A172 (cell line): Measurements from ENCODE around the gene GPC5. TPM values are rescaled to one million over a fixed set of nuclear protein-coding genes. Genes with fewer than 3 reads are reported as not detected.
"Not testable (repeated sequence)": the region's sequence is repeated elsewhere in the genome, so short reads cannot be mapped to it uniquely, and the experiment has no call there.

Source experiments
- DNase-seq: peaks from one replicate; pipeline ENCODE4 v3.0.0-alpha.2; 2015; ENCODE audit warnings: low spot score
- total RNA-seq: library from RNA; depleted of rRNA; stranded (reverse); fragments of >200 nt; shearing (Covaris generic); gene quantifications from 2 replicates; pipeline ENCODE4 v1.2.3, GENCODE V29; 2014

The GPC5 gene
- total RNA-seq, 1 experiment from 2014 or later = not detected

GRCh38 chr13:91368676-91369440 is 29.6 kb upstream of the GPC5 start:
- DNase-seq = no peak

GRCh38 chr13:91369441-91369831 is 29.0 kb upstream of the GPC5 start:
- peak; percentile 67 for DNase-seq

DNA sequence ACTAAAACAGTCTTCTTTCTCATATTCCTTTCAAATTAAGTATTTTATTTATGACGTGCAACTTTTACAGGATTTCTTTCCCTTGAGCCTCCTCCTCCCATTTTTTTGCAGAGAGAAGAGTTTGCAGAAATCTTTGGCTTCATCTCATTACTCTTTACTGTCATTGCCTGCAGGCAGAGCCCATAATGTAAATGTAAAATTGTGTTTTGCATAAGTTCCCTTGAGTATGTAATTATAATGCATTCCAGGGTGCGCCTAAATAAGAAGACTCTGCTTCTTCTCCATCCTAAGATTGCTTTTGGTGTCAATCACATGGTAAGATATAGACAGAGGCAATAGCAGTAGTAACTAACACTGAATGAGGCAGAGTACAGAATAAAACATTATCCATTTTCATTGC is 27.9 kb upstream of the GPC5 start:
- no peak for DNase-seq

GRCh38 chr13:91372911-91373310 is 25.5 kb upstream of the GPC5 start:
- DNase-seq = no peak

DNA sequence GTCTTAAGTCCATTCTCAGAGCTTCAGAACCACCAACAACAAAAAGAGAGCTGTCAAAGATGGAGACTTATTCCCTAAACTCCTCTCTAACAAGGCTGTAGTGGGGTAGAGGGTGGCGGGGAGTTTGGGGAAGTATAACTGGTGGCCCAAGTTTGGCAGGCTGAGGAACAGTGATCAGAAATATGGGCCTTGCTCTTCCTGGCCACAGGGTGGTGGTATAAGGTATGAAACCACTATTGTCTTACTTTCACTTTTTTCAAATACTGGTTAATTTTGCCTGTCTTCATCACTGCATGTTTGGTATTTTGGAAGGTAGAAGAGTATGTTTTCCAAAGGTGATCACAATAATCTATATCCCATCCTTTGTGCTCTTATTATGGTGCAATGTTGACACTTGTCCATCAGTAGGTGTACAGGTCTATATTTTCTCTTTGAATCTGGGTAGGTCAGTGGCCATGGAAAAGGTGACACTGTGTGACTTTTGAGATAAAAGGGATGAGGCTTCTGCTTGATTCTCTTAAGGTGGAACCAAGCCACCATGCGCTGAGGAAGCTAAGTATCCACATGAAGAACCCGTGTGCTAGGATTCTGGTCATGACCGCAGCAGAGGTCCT is 23.2 kb upstream of the GPC5 start:
- no peak for DNase-seq

DNA sequence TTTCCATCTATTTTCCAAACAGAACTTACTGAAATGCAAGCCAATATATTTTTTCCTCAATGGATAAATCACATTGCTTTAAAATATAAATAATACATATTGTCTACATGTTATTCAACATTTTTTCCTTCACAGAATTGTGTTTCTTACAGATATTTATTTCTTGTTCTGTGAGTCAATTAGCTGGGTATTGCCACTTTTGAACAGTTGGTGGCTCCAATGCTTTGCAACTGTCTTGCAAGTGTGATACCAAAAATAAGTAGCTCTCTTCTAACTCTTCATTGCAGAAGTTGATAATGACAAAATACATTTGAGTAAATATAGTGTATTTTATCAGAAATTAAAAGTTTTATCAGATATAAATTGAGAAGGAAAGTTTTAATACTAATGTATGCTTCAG is 17.1 kb upstream of the GPC5 start:
- DNase-seq = no peak

DNA sequence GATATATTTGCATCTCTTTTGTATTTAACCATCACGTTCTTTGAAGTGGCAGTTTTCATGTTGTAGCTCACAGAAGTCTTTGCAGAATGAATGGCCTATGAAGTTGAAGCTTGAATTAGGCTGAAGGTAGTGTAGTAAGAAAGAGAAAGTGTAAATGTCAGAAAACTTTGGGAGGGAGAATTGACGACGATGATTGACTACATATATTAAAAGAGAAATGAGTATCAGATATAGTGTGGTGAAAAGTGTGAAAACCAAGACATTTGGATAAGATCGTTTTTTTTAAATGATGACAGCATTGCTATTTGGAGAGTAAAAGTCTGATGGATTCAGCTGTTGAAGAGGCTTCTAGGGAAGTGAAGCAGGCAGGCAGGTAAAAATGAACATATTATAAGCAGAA is 14.6 kb upstream of the GPC5 start:
- DNase-seq = no peak

DNA sequence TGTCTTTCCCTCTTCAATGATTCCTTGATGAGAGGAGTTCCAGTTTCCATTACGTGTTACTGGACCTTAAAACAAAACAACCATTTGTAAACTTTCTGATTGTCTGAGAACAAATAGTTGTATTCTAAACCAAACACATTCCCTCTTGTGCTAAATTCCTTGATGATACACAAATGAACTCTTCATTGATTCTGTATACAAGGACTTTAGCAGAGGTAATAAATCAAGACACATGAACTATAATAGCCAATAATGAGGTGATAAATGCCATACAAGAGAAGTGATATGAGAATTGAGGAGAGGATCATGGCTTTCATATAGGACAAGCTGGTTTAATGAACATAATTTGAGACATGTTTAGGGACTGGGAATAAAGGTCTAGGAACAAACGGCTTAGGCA is 13.5 kb upstream of the GPC5 start:
- DNase-seq = no peak

- no peak for DNase-seq
Observed at GRCh38 chr13:91389186-91389585, 9.2 kb upstream of the GPC5 start.

DNA sequence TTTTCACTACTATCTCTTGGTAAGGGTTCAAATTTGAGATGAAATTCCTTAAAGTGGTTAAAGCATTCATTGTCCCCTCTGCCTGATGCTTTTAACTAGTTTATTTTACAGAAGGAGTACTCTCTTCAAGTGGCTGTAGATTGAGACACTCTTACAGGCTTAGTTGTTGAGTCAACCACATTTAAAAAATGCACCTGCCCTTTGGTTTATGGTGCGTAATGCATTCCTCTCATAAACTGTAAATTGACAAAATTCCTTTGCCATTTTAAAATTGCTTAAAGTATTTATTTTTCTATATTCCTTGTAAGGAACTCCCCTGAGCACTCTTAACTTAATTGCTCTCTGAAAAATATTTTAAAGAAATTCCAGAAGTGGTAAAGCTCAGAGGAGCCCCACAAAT is 826 bp upstream of the GPC5 start:
- no peak for DNase-seq

DNA sequence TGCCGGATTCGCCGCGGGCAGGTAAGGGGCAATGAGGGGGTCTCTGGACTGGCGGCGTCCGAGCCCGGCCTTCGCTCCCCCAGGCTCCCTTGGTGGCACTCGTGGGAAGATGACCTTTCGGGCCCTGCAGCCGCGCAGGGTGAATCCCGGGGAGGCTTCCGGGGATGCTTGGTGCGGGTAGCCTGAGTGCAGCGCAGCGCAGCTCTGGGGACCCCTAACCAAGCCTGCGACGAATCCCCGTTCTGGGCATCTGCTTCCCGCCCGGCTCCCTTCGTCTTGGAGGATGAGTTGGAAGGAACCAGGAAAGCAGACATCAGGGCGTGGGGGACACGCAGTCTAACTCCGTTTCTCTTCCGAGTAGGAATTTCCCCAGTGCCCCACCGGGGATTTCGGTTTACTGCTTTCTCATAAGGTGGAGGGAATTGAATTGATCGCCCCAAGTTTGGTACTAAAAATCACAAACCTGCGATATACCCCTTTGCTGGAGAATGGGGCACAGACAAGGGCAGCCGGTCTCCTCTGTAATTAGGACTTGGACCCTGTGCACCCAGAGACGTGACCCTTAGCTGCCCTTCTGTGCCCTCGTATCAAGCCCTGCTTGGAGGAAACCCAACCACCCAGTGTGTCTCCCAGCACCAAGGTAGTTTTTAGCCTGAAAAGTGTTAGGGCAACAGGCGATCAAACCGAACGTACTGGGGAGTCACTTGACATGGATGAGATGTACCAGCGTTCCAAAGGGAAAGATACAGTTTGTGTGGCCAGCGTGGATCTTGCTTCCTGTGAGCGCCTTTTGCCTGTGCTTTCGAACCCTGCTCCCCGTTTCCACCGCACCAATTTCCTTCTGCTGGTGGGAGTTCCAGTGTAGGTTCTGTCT is 1.0 kb downstream of the GPC5 start:
- no peak for DNase-seq

- no peak for DNase-seq
Observed at GRCh38 chr13:91400063-91400399, 1.6 kb downstream of the GPC5 start.

DNA sequence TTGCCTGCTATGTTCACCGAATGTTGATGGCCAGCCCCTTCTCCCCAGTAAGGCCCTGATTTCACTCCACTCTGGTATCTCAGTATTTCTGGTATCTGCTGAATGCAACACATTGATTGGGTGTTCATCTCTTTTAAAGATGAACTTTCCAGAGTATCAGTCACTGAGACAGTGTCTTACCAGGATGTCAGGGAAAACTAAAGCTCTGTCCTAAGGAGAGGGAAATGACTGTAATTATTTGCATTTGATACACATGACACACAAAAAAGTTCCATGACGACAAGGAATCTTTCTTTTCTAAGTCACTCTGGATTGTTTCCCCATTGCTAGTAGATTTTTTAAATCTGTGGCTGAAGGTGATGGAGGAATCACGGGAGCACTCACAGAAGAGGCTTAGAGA is 2.2 kb downstream of the GPC5 start:
- no peak for DNase-seq

GRCh38 chr13:91401920-91402319 is 3.5 kb downstream of the GPC5 start:
- no peak for DNase-seq

GRCh38 chr13:91405240-91405639 is 6.8 kb downstream of the GPC5 start:
- DNase-seq = no peak

GRCh38 chr13:91406619-91407018 is 8.2 kb downstream of the GPC5 start:
- peak; percentile 22 for DNase-seq

DNA sequence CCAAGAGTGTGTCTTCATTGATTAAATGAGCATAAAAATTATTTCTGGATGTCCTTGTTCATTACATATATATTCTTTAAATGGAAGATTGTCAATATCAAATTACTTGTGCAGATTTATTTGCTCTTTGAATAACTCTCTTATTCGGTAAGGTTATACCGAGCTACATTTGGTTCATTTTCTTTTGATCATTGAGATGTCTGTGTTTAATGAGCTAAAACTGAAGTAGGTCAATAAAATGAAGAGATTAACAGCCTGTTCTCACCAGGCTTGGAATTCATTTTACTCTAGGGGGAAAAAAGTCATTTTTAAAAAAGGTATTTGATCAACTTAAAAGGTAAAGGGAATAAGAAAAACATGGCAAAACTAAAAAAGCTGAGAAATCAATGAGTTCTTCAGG is 10.6 kb downstream of the GPC5 start:
- DNase-seq = no peak

- not testable (repeated sequence) for DNase-seq
Observed at GRCh38 chr13:91416579-91416978, 18.2 kb downstream of the GPC5 start.

- DNase-seq = no peak
Observed at GRCh38 chr13:91417660-91418325, 19.4 kb downstream of the GPC5 start.

- no peak for DNase-seq
Observed at GRCh38 chr13:91426913-91427312, 28.5 kb downstream of the GPC5 start.

DNA sequence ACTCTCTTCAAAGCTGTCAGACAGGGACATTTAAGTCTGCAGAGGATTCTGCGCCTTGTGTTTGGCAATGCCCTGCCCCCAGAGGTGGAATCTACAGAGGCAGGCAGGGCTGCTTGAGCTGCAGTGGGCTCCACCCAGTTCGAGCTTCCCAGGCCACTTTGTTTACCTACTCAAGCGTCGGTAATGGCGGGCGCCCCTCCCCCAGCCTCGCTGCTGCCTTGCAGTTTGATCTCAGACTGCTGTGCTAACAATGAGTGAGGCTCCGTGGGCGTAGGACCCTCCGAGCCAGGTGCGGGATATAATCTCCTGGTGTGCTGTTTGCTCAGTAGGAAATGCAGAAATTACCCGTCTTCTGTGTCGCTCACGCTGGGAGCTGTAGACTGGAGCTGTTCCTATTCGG is 40.3 kb downstream of the GPC5 start:
- not testable (repeated sequence) for DNase-seq

- DNase-seq = no peak
Observed at GRCh38 chr13:91450913-91451312, 52.5 kb downstream of the GPC5 start.
